GM18517 (cell line): Measurements from ENCODE around the gene SYTL3.
"Not testable (repeated sequence)": the region's sequence is repeated elsewhere in the genome, so short reads cannot be mapped to it uniquely, and the experiment has no call there.

Experiments
- ATAC-seq: cut with Tn5 transposase; IDR thresholded peaks from one replicate; pipeline ENCODE4 v1.9.1; 2021; ENCODE audit warnings: mild to moderate bottlenecking, moderate library complexity; ENCODE audit not compliant: unreplicated experiment

SYTL3 gene

GRCh38 chr6:158621694-158622544, 27.9 kb upstream of the SYTL3 start:
- no peak for ATAC-seq

- no peak for ATAC-seq
Measured at GRCh38 chr6:158622545-158623190, 27.2 kb upstream of the SYTL3 start.

- ATAC-seq: no peak
Measured at GRCh38 chr6:158624684-158625682, 24.9 kb upstream of the SYTL3 start.

- ATAC-seq: no peak
Measured at GRCh38 chr6:158625881-158626305, 24.0 kb upstream of the SYTL3 start.

- ATAC-seq: no peak
Measured at GRCh38 chr6:158626360-158627167, 23.3 kb upstream of the SYTL3 start.

- no peak for ATAC-seq
Measured at GRCh38 chr6:158627168-158627939, 22.5 kb upstream of the SYTL3 start.

- ATAC-seq: no peak
Measured at GRCh38 chr6:158627940-158628211, 22.0 kb upstream of the SYTL3 start.

GRCh38 chr6:158628542-158628941, 21.3 kb upstream of the SYTL3 start:
- no peak for ATAC-seq

- ATAC-seq: no peak
Measured at GRCh38 chr6:158629367-158630221, 20.3 kb upstream of the SYTL3 start.

GRCh38 chr6:158630938-158631616, 18.8 kb upstream of the SYTL3 start:
- ATAC-seq: no peak

GRCh38 chr6:158631678-158632537, 17.9 kb upstream of the SYTL3 start:
- no peak for ATAC-seq

- not testable (repeated sequence) for ATAC-seq
Measured at GRCh38 chr6:158632538-158633119, 17.2 kb upstream of the SYTL3 start.

GRCh38 chr6:158633127-158633526, 16.7 kb upstream of the SYTL3 start:
- no peak for ATAC-seq

GRCh38 chr6:158634695-158635426, 15.0 kb upstream of the SYTL3 start:
- ATAC-seq: no peak

- no peak for ATAC-seq
Measured at GRCh38 chr6:158635427-158636073, 14.3 kb upstream of the SYTL3 start.

- ATAC-seq: no peak
Measured at GRCh38 chr6:158636778-158637177, 13.1 kb upstream of the SYTL3 start.
